Endometrial microvascular endothelial cells (primary cell): ENCODE data around the gene PRPF40B. TPM values are rescaled to one million over a fixed set of nuclear protein-coding genes. Genes with fewer than 3 reads are reported as not detected.
"Not testable (repeated sequence)": the region's sequence is repeated elsewhere in the genome, so short reads cannot be mapped to it uniquely, and the experiment has no call there.

Source experiments
- in situ Hi-C: cut with HindIII; loops from 2 replicates; pipeline ENCODE4 v1.10.0; 2017; ENCODE audit warnings: low sequenced_read_pairs, low pct_unique_long_range_greater_than_20kb; ENCODE audit errors: inconsistent ontology term
- total RNA-seq: library from RNA; depleted of rRNA; stranded (reverse); fragments of >200 nt; gene quantifications from one replicate; pipeline ENCODE4 v1.2.3, GENCODE V29; 2015; ENCODE audit errors: inconsistent ontology term

PRPF40B gene
- total RNA-seq, 1 donor from 2014 or later: 7.2 TPM

- in situ Hi-C loops: not testable (repeated sequence)
Measured at GRCh38 chr12:49605539-49605938, 17.8 kb upstream of the PRPF40B start, which contains the start of gene FAM186B. FAM186B (minus strand) TSS chr12:49605639; CDS start chr12:49605477, 162 bp downstream.

DNA sequence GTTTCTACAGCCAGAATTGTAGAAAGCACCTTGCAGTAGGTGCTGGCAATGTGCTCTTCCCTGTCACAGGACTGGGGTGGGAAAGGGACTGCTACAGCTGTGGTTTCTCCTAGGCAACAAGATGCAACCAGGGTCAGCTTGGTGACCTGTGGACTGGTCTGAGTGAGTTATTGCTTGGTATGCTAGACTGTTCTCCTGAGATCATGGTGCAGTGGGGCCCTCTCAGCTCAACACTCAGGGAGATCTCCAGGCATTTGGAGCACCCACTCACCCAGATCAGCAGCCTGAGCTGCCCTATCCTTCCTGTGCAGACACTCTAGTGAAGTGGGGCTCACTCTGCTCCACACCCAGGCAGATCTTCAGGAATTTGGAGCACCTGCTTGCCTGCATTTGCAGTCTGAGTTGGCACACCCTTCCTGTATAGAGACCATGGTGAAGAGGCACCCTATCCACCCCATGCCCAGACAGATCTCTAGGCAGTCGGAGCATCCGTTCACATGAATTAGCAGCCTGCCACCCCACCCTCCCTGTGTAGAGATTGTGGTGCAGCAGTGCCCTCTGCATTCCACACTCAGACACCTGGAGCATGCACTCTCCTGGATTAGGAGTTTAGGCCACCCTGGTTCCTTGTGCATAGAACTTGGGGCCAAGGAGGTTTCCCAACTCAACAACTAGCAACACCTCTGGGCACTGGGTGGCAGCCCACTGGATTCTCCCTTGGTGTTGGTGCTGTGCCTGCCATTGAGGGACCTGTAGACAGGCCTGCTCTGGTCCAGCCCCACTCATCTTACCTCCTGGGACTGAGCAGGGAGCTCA, 14.1 kb upstream of the PRPF40B start:
- in situ Hi-C loops: no loop called here

GRCh38 chr12:49609875-49610154, 13.5 kb upstream of the PRPF40B start:
- in situ Hi-C loops: no loop called here

DNA sequence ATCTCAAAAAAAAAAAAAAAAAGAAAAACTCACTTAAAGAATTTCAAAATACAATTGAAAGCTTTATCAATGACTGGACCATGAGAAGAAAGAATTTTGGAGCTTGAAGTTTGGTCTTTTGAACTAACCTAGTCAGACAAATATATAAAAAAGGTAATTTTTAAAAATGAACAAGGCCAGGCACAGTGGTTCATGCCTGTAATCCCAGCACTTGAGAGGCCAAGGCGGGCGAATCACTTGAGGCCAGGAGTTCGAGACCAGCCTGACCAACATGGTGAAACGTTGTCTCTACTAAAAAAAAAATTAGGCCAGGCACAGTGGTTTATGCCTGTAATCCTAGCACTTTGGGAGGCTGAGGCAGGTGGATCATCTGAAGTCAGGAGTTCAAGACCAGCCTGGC, 12.6 kb upstream of the PRPF40B start:
- in situ Hi-C loops: not testable (repeated sequence)

- in situ Hi-C loops: no loop called here
Measured at GRCh38 chr12:49612210-49612609, 11.2 kb upstream of the PRPF40B start.

- in situ Hi-C loops: no loop called here
Measured at GRCh38 chr12:49615725-49616124, 7.6 kb upstream of the PRPF40B start.

- in situ Hi-C loops: no loop called here
Measured at GRCh38 chr12:49616533-49617219, 6.7 kb upstream of the PRPF40B start.

GRCh38 chr12:49618576-49618975, 4.8 kb upstream of the PRPF40B start:
- in situ Hi-C loops: no loop called here

DNA sequence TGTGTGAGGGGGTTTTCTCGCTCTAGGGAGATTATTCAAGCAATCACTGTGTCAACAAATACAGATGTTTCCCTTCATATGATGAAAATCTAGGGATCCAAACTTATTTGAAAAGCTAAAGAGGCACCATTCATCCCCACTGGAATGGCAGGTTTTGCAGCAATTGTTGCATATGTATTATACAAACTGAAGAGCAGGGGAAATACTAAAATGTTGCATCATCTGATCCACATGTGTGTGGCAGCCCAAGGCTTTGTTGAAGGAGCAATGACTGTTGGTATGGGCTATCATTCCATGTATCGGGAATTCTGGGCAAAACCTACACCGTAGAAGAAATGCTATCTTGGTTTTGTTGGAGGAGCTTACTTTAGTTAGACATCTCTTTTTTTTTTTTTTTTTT, 4.1 kb upstream of the PRPF40B start:
- in situ Hi-C loops: no loop called here

GRCh38 chr12:49621651-49622500, 1.5 kb upstream of the PRPF40B start:
- in situ Hi-C loops: no loop called here

GRCh38 chr12:49622501-49623141, 740 bp upstream of the PRPF40B start:
- in situ Hi-C loops: no loop called here

DNA sequence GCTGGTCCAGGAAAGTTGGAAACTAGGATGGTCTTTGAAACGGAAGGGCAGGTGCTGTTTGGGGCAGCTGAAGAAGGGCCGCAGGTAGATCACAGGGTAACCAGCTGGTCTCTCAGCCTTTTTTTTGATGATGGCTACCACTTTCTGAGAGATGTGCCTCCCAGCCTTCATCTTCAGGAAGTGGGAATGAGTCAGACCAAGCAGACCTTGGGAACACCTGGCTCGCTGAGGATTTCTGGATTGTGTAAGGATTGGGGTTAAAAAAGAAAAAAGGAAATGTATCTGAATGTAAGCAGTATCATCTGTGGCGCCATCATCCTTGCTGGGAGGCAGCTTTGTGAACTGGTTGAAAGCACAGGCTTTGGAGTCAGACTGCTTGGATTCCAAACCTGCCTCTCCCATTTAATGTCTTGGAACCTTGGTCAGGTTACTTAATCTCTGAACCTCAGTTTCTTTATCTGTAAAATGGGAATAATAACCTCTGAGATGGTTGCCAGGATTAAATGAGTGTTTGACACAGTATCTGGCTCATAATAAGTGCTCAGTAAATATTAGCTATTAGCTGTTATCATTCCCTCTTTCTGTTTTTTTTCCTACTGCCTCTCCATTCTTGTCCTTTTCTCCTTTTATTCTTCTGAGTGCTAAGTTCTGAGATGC, 1.7 kb downstream of the PRPF40B start:
- in situ Hi-C loops: no loop called here

GRCh38 chr12:49626169-49626835, 2.9 kb downstream of the PRPF40B start:
- in situ Hi-C loops: no loop called here

GRCh38 chr12:49626836-49627235, 3.5 kb downstream of the PRPF40B start:
- in situ Hi-C loops: no loop called here

DNA sequence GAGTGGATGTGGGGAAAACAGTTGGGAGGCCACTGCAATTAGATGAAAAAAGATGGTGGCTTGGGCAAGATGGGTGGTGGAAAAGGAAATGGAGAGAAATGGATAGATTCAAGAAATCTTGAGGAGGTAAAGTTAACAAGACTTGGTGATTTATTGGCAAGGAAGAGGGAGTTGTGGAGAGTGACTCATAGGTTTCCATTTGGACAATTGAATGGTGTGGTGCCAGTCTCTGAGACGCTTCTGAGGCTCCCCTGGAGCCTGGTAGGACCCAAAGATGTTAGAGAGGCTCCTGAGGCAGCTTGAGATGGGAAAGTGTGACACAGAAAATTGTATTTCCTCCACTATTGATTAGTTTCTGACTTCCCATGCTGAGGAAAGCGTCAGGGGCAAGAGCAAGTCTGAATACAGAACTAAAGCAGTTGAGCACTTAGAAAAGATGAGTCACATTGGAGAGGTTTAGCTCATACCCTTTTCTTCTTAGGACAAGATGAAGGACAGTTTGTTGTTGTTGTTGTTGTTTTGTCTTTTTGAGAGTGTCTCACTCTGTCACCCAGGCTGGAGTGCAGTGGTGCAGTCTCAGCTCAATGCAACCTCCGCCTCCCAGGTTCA, 4.5 kb downstream of the PRPF40B start:
- in situ Hi-C loops: no loop called here

GRCh38 chr12:49631336-49631907, 8.1 kb downstream of the PRPF40B start:
- in situ Hi-C loops: no loop called here

GRCh38 chr12:49632401-49632800, 9.0 kb downstream of the PRPF40B start:
- in situ Hi-C loops: no loop called here
